Thoracic aorta endothelial cell (primary cell): ENCODE measurements around the gene MRAS. TPM values are rescaled to one million over a fixed set of nuclear protein-coding genes. Genes with fewer than 3 reads are reported as not detected.

Experiments used
- total RNA-seq: library from RNA; depleted of rRNA; stranded (reverse); fragments of >200 nt; gene quantifications from 2 replicates; pipeline ENCODE4 v1.2.3, GENCODE V29; 2012

Gene MRAS
- 10.0 and 17.6 TPM in 2 replicates for total RNA-seq

DNA sequence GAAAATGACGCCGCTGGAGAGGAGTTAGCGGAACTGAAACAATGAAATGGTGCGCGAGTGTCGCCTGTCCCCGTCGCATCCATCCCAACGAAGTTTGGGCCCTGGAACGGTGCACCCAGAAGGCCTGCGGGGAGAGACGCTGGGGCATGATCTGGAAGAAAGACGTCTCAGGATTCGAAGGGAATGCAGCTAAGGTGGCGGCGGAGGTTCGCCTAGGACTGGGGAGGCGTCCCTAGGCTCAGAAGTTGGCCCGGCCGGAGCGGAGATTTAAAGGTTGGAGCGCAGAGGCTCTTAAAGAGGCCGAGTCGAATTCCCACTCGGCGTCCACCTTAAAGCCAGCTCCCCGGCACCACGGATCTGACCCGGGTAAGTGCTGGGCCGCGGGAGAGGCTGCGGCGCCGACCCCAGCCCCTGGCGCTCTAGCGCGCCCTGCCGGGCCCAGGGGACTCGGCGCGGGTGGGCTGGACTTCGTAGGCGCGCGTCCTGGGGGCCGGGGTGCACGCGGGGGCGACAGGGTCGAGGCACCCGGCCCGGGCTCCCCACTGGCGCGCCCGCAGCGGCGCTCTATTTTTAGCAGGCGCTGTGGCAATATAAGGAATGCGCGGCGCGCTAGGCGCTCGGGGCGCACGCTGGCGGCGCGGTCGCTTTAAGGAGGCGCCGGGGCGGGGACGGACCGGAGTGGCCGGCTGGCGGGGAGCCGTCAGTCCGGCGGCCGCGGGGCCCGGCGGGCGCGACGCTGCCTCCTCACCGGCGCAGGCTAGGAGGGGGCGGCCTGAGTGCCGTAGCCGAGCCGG, at the start of gene MRAS:
Gene MRAS (plus strand): TSS at position 620 of the 794 bp plus-strand sequence. CDS start 24,305 bp downstream, outside the sequence.

DNA sequence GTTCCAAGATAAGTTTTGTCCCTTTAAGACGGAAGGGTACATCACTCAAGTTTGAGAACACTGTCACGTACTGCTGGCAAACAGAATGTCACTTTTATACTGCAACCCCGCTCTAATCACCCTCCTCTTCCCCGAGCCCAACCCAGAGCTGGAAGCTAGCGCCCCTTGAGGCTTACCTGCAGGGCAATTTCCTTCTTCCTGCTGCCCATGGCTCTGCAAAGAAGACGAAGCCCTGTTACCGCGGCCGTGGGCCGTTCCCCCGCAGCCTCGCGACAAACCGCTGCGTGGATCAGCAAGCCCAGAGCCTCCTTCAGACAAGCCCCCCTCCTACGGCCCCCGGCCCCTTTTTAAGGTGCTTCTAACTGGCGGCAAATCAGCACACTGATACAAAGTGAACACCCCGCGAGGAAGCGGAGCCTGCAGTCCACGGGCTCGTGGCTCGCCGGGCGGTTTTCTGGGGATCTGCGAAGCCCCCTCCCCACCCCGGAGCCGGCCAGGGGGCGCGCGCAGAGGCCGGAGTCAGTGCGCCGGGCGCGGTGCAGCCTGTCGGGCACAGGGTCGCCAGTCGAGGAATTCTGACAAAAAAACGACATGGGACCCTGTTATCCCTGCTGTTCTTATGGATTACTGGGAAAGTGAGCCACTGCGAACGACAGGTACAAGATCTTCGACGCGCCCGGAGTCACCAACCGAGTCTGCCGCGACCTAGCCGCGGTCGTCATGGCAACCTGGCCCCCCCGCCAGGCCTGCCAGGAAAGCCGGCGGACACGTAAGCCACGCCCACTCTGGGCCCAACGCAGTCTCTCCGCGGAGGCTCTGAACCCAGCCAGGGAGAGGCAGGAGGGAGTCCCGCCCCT, 19.0 kb upstream of the MRAS start, which contains the start of gene NME9:
Gene NME9 (minus strand): TSS at position 725 of the 857 bp plus-strand sequence. CDS start 516 bp downstream, at position 209.

DNA sequence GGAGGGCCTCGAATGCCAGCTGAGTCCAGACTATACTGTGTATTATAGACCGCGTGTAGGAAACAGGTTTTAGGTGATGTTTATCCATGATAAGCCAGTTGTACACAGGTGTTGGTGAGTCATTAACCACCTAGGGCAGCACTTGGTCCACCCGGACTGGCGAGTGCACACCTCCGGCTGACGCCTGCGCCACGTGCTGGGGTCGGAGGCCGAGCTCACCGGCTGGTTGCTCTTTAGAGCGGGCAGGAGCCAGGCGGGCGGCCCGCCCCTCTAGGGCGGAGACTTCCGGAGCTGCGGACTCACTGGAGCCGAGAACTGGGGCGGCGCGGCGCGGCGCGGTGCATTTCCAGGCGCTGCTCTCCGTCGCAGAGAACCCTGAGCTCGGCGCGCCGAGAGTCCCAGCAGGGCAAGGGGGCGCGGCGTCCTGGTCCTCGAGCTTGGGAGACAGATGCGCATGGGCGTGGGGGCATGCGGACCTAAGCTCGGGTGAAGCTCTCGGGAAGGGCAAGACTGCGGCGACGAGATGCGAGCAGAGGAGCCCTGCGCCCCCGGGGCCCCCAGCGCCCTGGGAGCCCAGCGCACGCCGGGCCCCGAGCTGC, 86.0 kb downstream of the MRAS start, which contains the start of gene ESYT3:
Gene ESYT3 (plus strand): TSS at position 341 of the 599 bp plus-strand sequence. CDS start 183 bp downstream, at position 524.

Other genes with a start within 250 kb of the MRAS start
- 13.8 and 23.6 TPM in 2 replicates for gene DZIP1L, start 233.0 kb upstream of the MRAS start, total RNA-seq
- not detected in 2 replicates for gene A4GNT, start 216.2 kb upstream of the MRAS start, total RNA-seq
- 17.3 and 19.3 TPM in 2 replicates for gene DBR1, start 173.7 kb upstream of the MRAS start, total RNA-seq
- gene ARMC8, start 161.3 kb upstream of the MRAS start, total RNA-seq: 70.4 and 81.4 TPM in 2 replicates
- not detected in 2 replicates for gene NME9, start 18.7 kb upstream of the MRAS start, total RNA-seq
- under 0.01 and 0.07 TPM in 2 replicates for gene ESYT3, start 86.0 kb downstream of the MRAS start, total RNA-seq
- 13.3 and 14.4 TPM in 2 replicates for gene CEP70, start 245.7 kb downstream of the MRAS start, total RNA-seq